ENCODE results near the gene MINK1.

The MINK1 gene

GRCh38 chr17:4881761-4882555 lies 48.8 kb downstream of the MINK1 start:
- ChIA-PET POLR2A (no interaction called here), CTCF (interaction anchor here (0.6 to 2.2 kb wide), 20 partner anchors 10 to 1945 kb away, joined by 3 to 17 read pairs (median 3); partner anchors contain the start of genes CXCL16, GLTPD2, PLD2 and VMO1)
- H3K9me3 ChIP-seq (ENCODE audit: control insufficient read depth, insufficient read depth, low read depth, low read length): no peaks in the 10 kb centered on the region
- no peaks in the 10 kb centered on the region for H3K4me1 ChIP-seq (ENCODE audit: control insufficient read depth, insufficient read depth, low read length)
- peaks cover 17 to 68% of the 10 kb centered on the region in 2 experiments; a peak in 2 of 3 replicates for H3K36me3 ChIP-seq (ENCODE audit: control insufficient read depth in 2 of 2, insufficient read depth in 1 of 2, low read length in 2 of 2)
- H3K27ac ChIP-seq (ENCODE audit: extremely low read depth, low read depth, low read length): no peak overlapping the region
- no peak overlapping the region for H3K4me3 ChIP-seq (ENCODE audit: low read depth, low read length)
- peak; percentile 66 for TF ChIP-seq ZNF654 (tag by site-specific recombination; IDR thresholded peaks at IDR 0.05; ENCODE audit: low read depth)
- TF ChIP-seq CTCF (tag by site-specific recombination; IDR thresholded peaks at IDR 0.05): peak; percentile 54; the same call in 1 of the 2 replicates
- 0 out of 2 replicates have a peak, but pooled peaks have one; percentile 24 for TF ChIP-seq ZBTB17 (tag by site-specific recombination; IDR thresholded peaks at IDR 0.05)
- TF ChIP-seq SP2 (tag by site-specific recombination; IDR thresholded peaks at IDR 0.05): no peak
- TF ChIP-seq WT1 (tag by site-specific recombination; IDR thresholded peaks at IDR 0.05): peak; percentile 45; the same call in 1 of the 2 replicates
- 0 out of 2 replicates have a peak, but pooled peaks have one; percentile 42 for TF ChIP-seq ZNF501 (tag by site-specific recombination; IDR thresholded peaks at IDR 0.05)
- TF ChIP-seq ZNF221 (tag by site-specific recombination; IDR thresholded peaks at IDR 0.05; ENCODE audit: borderline replicate concordance): no peak
- 0 out of 2 replicates have a peak, but pooled peaks have one; percentile 9 for TF ChIP-seq ZNF366 (tag by site-specific recombination; conservative IDR thresholded peaks at IDR 0.05)
- peak; percentile 89 for TF ChIP-seq ZEB2 (tag by site-specific recombination; IDR thresholded peaks at IDR 0.05)
- peak; percentile 52; the same call in 1 of the 2 replicates for TF ChIP-seq ZSCAN30 (tag by site-specific recombination; IDR thresholded peaks at IDR 0.05)
- TF ChIP-seq, protein P1, sequence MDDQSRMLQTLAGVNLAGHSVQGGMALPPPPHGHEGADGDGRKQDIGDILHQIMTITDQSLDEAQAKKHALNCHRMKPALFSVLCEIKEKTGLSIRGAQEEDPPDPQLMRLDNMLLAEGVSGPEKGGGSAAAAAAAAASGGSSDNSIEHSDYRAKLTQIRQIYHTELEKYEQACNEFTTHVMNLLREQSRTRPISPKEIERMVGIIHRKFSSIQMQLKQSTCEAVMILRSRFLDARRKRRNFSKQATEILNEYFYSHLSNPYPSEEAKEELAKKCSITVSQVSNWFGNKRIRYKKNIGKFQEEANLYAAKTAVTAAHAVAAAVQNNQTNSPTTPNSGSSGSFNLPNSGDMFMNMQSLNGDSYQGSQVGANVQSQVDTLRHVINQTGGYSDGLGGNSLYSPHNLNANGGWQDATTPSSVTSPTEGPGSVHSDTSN (CRISPR knock-in tag; IDR thresholded peaks at IDR 0.05): peak; percentile 54; the same call in 1 of the 2 replicates
- TF ChIP-seq, protein P2, sequence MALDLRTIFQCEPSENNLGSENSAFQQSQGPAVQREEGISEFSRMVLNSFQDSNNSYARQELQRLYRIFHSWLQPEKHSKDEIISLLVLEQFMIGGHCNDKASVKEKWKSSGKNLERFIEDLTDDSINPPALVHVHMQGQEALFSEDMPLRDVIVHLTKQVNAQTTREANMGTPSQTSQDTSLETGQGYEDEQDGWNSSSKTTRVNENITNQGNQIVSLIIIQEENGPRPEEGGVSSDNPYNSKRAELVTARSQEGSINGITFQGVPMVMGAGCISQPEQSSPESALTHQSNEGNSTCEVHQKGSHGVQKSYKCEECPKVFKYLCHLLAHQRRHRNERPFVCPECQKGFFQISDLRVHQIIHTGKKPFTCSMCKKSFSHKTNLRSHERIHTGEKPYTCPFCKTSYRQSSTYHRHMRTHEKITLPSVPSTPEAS (tag by site-specific recombination; IDR thresholded peaks at IDR 0.05): 0 out of 2 replicates have a peak, but pooled peaks have one; percentile 28
- TF ChIP-seq ZNF274 (IDR thresholded peaks at IDR 0.05; ENCODE audit: low read length): no peak
- TF ChIP-seq ZNF274 (tag by site-specific recombination; IDR thresholded peaks at IDR 0.05; ENCODE audit: borderline replicate concordance): no peak

DNA sequence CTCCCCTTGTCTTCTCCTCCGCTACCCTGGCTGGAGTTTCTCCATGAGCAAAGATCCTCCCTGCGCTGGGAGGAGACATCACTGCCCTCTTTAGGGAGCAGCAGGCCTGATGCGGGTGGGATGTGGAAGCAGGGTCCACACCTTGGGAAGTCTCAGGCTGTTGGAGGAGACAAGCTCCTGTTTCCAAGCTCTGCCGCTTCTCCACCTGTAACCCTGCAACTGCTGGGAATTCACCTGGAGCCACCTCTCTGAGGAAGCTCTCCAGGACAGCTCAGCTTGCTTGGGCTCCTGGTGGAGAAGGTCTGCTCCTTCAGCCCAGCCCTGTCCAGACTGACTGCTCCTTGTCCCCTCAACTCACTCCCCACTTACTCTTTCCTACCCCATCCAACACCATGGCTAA lies 51.3 kb downstream of the MINK1 start:
- H3K27ac ChIP-seq (ENCODE audit: extremely low read depth, low read depth, low read length): no peak overlapping the region
- H3K4me3 ChIP-seq (ENCODE audit: low read depth, low read length): no peak overlapping the region
- ChIA-PET POLR2A (interaction anchor here (0.5 to 1.2 kb wide), 2 partner anchors 18 to 174 kb away, joined by 3 read pairs; partner anchors contain the start of gene ARRB2), CTCF (interaction anchor here (0.6 to 3.1 kb wide), 7 partner anchors 21 to 319 kb away, joined by 3 to 12 read pairs (median 3); partner anchors contain the start of genes ARRB2 and MED11)
- H3K4me1 ChIP-seq (ENCODE audit: control insufficient read depth, insufficient read depth, low read length): no peaks in the 10 kb centered on the region
- peaks cover 28 to 73% of the 10 kb centered on the region in 2 experiments; a peak in 2 of 3 replicates for H3K36me3 ChIP-seq (ENCODE audit: control insufficient read depth in 2 of 2, insufficient read depth in 1 of 2, low read length in 2 of 2)
- no peaks in the 10 kb centered on the region for H3K9me3 ChIP-seq (ENCODE audit: control insufficient read depth, insufficient read depth, low read depth, low read length)
- TF ChIP-seq, protein P3, sequence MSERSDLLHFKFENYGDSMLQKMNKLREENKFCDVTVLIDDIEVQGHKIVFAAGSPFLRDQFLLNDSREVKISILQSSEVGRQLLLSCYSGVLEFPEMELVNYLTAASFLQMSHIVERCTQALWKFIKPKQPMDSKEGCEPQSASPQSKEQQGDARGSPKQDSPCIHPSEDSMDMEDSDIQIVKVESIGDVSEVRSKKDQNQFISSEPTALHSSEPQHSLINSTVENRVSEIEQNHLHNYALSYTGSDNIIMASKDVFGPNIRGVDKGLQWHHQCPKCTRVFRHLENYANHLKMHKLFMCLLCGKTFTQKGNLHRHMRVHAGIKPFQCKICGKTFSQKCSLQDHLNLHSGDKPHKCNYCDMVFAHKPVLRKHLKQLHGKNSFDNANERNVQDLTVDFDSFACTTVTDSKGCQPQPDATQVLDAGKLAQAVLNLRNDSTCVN (tag by site-specific recombination; optimal IDR thresholded peaks at IDR 0.05): no peak
- TF ChIP-seq ZFHX2 (tag by site-specific recombination; conservative IDR thresholded peaks at IDR 0.05): no peak
